Measurements from ENCODE around the gene SLC35F3. TPM values are rescaled to one million over a fixed set of nuclear protein-coding genes. Genes with fewer than 3 reads are reported as not detected.

The SLC35F3 gene
- total and polyA plus RNA-seq, 2 experiments from 2014 or later, result 1.0 to 3.2 TPM

DNA sequence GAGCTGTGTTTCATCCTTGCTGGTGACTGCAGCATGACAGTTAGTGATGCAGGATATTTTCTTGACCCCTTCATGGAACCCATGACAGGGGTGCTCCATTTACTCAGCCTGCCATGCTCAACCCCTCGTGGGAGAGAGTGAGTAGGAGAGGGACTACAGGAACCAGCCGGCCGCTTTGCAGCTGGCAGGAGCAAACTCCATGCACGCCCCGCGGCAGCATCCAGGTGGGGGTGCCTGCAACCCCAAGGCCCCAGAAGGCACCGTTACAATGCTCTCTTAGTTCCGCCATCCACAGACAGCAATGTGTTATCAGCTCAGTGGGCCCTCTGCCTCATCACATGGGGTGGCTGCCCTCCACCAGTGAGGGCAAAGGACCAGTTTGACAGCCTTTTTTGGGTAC, 135.1 kb downstream of the SLC35F3 start (continued):
- TF ChIP-seq, protein P1, sequence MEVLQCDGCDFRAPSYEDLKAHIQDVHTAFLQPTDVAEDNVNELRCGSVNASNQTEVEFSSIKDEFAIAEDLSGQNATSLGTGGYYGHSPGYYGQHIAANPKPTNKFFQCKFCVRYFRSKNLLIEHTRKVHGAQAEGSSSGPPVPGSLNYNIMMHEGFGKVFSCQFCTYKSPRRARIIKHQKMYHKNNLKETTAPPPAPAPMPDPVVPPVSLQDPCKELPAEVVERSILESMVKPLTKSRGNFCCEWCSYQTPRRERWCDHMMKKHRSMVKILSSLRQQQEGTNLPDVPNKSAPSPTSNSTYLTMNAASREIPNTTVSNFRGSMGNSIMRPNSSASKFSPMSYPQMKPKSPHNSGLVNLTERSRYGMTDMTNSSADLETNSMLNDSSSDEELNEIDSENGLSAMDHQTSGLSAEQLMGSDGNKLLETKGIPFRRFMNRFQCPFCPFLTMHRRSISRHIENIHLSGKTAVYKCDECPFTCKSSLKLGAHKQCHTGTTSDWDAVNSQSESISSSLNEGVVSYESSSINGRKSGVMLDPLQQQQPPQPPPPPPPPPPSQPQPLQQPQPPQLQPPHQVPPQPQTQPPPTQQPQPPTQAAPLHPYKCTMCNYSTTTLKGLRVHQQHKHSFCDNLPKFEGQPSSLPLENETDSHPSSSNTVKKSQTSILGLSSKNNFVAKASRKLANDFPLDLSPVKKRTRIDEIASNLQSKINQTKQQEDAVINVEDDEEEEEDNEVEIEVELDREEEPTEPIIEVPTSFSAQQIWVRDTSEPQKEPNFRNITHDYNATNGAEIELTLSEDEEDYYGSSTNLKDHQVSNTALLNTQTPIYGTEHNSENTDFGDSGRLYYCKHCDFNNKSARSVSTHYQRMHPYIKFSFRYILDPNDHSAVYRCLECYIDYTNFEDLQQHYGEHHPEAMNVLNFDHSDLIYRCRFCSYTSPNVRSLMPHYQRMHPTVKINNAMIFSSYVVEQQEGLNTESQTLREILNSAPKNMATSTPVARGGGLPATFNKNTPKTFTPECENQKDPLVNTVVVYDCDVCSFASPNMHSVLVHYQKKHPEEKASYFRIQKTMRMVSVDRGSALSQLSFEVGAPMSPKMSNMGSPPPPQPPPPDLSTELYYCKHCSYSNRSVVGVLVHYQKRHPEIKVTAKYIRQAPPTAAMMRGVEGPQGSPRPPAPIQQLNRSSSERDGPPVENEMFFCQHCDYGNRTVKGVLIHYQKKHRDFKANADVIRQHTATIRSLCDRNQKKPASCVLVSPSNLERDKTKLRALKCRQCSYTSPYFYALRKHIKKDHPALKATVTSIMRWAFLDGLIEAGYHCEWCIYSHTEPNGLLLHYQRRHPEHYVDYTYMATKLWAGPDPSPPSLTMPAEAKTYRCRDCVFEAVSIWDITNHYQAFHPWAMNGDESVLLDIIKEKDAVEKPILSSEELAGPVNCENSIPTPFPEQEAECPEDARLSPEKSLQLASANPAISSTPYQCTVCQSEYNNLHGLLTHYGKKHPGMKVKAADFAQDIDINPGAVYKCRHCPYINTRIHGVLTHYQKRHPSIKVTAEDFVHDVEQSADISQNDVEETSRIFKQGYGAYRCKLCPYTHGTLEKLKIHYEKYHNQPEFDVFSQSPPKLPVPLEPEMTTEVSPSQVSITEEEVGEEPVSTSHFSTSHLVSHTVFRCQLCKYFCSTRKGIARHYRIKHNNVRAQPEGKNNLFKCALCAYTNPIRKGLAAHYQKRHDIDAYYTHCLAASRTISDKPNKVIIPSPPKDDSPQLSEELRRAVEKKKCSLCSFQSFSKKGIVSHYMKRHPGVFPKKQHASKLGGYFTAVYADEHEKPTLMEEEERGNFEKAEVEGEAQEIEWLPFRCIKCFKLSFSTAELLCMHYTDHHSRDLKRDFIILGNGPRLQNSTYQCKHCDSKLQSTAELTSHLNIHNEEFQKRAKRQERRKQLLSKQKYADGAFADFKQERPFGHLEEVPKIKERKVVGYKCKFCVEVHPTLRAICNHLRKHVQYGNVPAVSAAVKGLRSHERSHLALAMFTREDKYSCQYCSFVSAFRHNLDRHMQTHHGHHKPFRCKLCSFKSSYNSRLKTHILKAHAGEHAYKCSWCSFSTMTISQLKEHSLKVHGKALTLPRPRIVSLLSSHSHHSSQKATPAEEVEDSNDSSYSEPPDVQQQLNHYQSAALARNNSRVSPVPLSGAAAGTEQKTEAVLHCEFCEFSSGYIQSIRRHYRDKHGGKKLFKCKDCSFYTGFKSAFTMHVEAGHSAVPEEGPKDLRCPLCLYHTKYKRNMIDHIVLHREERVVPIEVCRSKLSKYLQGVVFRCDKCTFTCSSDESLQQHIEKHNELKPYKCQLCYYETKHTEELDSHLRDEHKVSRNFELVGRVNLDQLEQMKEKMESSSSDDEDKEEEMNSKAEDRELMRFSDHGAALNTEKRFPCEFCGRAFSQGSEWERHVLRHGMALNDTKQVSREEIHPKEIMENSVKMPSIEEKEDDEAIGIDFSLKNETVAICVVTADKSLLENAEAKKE (CRISPR knock-in tag; IDR thresholded peaks at IDR 0.05), result no peak
- TF ChIP-seq, protein P2, sequence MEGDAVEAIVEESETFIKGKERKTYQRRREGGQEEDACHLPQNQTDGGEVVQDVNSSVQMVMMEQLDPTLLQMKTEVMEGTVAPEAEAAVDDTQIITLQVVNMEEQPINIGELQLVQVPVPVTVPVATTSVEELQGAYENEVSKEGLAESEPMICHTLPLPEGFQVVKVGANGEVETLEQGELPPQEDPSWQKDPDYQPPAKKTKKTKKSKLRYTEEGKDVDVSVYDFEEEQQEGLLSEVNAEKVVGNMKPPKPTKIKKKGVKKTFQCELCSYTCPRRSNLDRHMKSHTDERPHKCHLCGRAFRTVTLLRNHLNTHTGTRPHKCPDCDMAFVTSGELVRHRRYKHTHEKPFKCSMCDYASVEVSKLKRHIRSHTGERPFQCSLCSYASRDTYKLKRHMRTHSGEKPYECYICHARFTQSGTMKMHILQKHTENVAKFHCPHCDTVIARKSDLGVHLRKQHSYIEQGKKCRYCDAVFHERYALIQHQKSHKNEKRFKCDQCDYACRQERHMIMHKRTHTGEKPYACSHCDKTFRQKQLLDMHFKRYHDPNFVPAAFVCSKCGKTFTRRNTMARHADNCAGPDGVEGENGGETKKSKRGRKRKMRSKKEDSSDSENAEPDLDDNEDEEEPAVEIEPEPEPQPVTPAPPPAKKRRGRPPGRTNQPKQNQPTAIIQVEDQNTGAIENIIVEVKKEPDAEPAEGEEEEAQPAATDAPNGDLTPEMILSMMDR (conservative IDR thresholded peaks at IDR 0.05; ENCODE audit: low read depth in 2 of 2), result no peak
- TF ChIP-seq EZH2 (IDR thresholded peaks at IDR 0.05; ENCODE audit: low read depth, unreplicated experiment) (no peak), JUNB (IDR thresholded peaks at IDR 0.05; ENCODE audit: unreplicated experiment) (no peak), NANOG (IDR thresholded peaks at IDR 0.05; ENCODE audit: borderline replicate concordance) (no peak), CREB1 (CRISPR knock-in tag; IDR thresholded peaks at IDR 0.05; ENCODE audit: low read depth) (no peak), ZNF114 (CRISPR knock-in tag; IDR thresholded peaks at IDR 0.05) (no peak)
